Measurements from ENCODE around the gene CAPZA3. TPM values are rescaled to one million over a fixed set of nuclear protein-coding genes. Genes with fewer than 3 reads are reported as not detected.

CAPZA3 gene, protein sequence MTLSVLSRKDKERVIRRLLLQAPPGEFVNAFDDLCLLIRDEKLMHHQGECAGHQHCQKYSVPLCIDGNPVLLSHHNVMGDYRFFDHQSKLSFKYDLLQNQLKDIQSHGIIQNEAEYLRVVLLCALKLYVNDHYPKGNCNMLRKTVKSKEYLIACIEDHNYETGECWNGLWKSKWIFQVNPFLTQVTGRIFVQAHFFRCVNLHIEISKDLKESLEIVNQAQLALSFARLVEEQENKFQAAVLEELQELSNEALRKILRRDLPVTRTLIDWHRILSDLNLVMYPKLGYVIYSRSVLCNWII
- total RNA-seq, result not detected in 2 replicates

DNA sequence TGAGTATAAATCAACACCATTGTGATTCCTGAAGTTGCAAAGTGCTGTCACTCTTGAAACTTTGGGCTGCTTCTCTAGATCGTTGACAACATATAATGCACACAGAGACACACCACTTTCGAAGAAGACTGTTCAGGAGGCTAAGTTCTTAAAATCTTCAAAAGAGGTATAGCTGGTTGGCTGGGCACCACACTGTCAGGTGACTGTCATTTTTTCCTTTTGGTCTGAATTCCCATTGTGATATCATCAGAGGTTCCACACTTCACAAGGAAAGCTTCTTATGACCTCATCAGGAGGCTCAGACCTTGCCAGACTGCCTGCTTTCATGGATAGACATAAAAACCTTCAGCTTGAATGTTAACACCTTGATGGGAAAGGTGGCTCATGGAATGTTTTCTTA lies at the start of gene CAPZA3, which contains the start of gene PLCZ1:
CAPZA3 (plus strand) TSS at position 301 of the 400 bp plus-strand sequence. CDS start 150 bp downstream, outside the sequence.
PLCZ1 (minus strand) TSS at position 194 of the 400 bp plus-strand sequence. CDS start 641 bp downstream, outside the sequence.

Other genes starting within 250 kb of the CAPZA3 start
- gene PLCZ1, start 107 bp upstream of the CAPZA3 start, total RNA-seq, result 0.27 TPM in 1 of 2 replicates, not detected in the other

Data from thoracic aorta endothelial cell (primary cell).